NOMO-1 treated with dmso at 0.1 percent for 144 hours (cell line): Measurements from ENCODE around the gene BPIFB3.
"Not testable (repeated sequence)": the region's sequence is repeated elsewhere in the genome, so short reads cannot be mapped to it uniquely, and the experiment has no call there.

Experiments
- DNase-seq: peaks from one replicate; lab custom pipeline; 2025; ENCODE audit not compliant: unreplicated experiment; lab: John Stamatoyannopoulos, UW

BPIFB3 gene

DNA sequence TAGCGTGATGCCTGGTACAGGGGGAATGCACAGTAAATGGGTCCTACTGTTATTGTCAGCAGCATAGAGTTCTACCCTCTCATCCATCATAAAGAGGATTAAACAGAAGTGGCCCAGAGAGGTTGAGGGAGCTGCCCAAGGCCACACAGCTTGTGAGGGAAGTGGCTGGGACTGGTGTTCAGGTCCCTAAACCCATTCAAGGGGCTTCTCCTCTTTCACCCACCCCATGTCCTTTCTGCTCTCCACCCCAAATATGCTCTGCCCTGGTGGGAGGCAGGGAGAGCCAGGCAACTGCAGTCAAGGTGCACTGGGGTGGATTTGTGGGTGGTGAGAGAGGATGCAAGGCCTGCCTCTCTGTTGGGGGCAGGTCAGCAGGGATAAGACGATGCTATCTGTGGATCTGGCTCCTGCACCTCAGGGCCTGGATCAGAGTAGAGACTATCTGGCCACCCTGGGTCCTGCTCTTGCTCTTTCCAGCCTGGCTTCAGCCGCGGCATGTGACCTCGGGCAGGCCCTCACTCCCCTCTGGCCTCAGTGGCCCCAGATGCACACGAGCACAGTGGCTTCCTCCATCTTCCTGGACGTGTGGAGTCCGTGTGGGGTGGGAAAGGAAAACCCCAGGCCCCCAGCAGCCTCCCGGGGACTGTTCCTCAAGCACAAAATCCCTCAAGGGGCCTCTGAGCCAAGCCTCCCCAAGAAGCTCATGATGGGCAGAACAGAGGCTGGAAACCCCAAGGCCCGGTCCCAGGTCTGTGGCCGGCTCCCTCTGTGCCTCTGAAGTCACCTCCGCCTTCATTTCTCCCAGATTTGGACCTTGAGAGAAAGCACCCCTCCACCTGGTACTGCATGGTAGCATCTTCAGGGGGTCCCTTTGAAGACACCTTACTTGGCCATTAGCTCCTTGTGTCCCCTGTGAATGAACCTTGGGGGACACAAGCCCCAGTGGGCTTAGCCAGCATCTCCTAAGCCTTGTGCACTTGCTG lies 25.6 kb upstream of the BPIFB3 start:
- DNase-seq: no peak

- DNase-seq: no peak
These were observed 24.8 kb upstream of the BPIFB3 start for GRCh38 chr20:33028875-33029274.

GRCh38 chr20:33030076-33030475 lies 23.6 kb upstream of the BPIFB3 start:
- DNase-seq: no peak

DNA sequence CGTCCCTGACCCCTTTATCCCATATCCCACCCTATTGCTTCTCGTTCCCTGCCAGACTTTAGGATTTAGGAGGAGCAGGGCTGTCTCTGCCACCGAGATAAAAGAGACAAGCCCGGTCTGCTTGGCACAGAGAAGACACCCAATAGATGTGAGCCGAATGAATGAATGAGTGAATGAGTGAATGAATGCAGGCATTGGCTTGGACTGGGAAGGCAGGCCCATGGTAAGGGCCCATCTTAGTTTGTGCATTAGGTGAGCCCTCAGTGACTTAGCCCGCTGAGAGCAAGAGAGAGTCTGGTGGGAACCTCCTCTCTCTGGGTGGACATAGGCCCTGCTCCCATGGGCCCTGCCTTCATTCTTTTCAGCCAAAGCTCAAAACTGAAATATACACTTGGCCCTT lies 23.1 kb upstream of the BPIFB3 start:
- DNase-seq: no peak

DNA sequence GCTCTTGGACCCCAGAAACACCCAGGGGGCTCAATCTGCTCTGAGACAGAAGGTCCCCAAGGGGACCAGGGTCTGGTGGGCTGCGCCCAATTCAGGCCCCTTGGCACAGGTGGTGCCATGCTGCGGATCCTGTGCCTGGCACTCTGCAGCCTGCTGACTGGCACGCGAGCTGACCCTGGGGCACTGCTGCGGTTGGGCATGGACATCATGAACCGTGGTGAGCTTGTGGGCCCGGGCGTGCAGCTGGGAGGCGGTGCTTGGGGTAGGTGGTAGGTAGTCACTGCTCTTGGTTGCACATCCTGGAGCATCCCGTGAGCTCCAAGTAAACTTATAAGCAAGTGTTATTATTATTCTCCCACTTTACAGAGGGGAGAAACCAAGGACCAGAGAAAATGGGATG lies 22.2 kb upstream of the BPIFB3 start, which contains the start of gene BPIFB6:
TSS of gene BPIFB6 (plus strand) at position 118 of the 400 bp plus-strand sequence. CDS start at position 118, 0 bp downstream.
- no peak for DNase-seq

- DNase-seq: no peak
These were observed 21.1 kb upstream of the BPIFB3 start for GRCh38 chr20:33032555-33032954.

DNA sequence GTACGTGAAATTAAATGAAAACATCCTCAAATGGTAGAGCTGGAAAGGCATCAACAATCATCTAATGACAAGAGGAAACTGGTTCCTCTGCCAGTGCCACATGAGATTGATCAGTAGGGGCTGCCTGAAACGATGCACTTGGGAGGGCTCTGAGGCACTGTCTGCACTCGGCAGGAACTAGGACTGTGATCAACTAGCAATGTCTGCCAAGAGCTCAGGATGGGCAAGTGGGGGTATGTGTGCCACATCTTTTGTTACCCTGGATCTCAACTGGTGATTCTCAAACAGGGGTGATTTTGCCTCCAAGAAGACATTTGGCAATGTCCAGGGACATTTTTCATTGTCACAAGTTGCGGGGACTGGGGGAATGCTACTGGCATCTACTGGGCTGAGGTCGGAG lies 20.3 kb upstream of the BPIFB3 start:
- DNase-seq: no peak

GRCh38 chr20:33034115-33034514 lies 19.6 kb upstream of the BPIFB3 start:
- DNase-seq: no peak

DNA sequence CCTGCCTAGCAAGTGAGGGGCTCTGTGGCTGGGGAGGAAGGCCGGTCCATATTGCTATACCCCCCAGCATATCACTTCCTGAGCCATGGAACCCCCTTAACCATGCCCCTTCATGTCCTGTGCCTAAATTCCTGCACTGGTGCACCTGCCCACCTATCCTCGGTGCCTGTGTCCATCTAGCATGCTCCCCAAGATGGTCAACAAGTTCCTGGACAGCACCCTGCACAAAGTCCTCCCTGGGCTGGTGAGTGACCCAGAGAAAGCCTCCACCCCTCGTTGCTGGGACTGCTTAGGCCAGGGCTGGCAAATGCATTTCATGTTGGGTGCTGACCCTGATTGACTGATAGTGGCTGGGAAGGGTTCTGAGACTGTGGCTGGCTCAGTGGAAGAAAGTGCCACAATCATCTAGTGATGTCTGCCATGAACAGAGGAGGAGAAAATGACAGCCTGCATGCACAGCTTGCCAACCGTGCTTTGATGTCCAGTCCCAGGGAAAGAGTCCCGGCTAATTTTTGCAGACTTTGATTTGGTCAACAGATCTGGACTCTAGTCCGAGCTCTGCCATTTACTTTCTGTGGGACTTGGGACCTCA lies 18.7 kb upstream of the BPIFB3 start:
- DNase-seq: no peak

GRCh38 chr20:33037456-33037855 lies 16.2 kb upstream of the BPIFB3 start:
- no peak for DNase-seq

GRCh38 chr20:33038243-33038642 lies 15.5 kb upstream of the BPIFB3 start:
- no peak for DNase-seq

GRCh38 chr20:33042430-33042829 lies 11.3 kb upstream of the BPIFB3 start:
- no peak for DNase-seq

- DNase-seq: no peak
These were observed 10.5 kb upstream of the BPIFB3 start for GRCh38 chr20:33042983-33043730.

- DNase-seq: no peak
These were observed 9.9 kb upstream of the BPIFB3 start for GRCh38 chr20:33043731-33044181.

- not testable (repeated sequence) for DNase-seq
These were observed 8.5 kb upstream of the BPIFB3 start for GRCh38 chr20:33045129-33045721.

DNA sequence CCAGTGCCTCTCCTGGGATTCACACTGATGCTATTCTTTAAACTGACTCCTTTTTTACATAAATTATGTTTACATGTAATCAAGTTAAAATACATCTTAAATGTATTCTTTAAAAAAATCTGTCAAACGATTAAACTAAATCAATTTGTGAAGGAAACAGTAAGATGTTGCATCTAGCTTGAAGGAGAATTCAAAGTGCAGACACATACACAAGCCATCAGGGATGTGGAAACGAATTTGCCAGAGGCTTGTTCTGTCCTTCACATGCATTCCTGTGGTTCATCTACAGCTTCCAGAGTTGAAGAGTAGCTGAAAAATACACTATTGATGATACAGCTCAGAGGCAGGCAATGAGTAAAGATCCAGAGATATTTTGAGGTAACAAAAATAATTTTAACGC lies 7.3 kb upstream of the BPIFB3 start:
- no peak for DNase-seq

- no peak for DNase-seq
These were observed 2.4 kb upstream of the BPIFB3 start for GRCh38 chr20:33051333-33051732.

- DNase-seq: no peak
These were observed 678 bp downstream of the BPIFB3 start for GRCh38 chr20:33054381-33054780.

DNA sequence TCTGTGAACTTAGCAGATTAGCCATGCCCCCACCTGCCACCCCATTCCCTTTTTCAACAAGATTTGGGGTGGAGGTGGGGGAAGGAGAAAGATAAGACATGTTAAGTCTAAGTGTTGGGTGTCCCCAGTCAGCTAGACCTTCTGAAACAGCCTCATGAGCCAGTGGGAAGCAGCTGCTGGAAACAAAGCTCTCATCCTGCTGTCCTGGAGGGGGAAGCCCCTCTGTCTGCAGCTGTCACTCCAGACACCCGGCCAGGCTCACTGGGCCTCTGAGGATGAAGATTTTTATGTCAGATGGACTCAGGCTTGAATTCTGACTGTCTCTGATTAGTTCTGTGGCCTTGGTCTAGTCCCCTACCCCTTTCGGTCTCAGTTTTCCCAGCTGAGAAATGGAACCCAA lies 1.1 kb downstream of the BPIFB3 start:
- no peak for DNase-seq

DNA sequence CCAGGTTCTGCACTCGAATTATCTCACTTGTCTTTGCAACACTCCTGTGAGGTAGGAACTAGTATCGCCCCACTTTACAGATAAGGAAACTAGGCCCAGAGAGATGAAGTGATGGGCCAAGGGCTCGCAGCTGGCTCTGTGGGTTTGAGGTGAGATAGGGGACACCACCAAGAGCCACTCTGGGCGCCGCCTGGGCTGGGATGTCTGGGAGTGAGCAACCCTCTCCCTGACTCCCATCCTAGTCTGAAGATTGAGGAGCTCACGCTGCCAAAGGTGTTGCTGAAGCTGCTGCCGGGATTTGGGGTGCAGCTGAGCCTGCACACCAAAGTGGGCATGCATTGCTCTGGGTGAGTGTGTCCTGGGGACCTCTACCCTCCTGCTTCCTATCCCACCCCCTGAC lies 5.4 kb downstream of the BPIFB3 start:
- no peak for DNase-seq

DNA sequence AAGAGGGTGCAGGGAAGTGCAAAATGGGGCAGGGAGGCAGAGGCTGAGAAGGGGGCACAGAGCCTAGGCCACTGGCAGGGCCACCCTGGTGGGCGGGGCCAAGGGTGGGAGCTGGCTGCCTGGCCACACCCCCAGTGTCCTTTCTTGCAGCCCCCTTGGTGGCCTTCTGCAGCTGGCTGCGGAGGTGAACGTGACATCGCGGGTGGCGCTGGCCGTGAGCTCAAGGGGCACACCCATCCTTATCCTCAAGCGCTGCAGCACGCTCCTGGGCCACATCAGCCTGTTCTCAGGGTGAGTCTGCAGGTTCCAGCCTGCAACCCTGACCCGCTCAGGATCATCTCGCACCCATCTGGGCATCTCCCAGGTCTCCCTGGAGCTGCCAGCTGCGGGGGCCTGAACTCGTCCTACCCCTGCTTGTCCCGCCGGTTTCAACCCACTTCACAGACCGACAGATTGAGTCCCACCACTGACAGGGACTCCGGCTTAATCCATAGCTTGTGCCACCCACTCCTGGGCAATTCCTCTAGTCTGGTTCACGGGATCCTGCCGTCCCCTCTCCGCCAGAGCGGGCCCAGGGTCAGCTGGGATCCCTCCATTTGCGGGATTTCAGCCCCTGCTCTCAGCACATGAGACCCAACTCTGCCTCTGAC lies 6.2 kb downstream of the BPIFB3 start:
- no peak for DNase-seq
